ENCODE measurements around the gene SHB.
"Not testable (repeated sequence)": the region's sequence is repeated elsewhere in the genome, so short reads cannot be mapped to it uniquely, and the experiment has no call there.

Gene SHB

DNA sequence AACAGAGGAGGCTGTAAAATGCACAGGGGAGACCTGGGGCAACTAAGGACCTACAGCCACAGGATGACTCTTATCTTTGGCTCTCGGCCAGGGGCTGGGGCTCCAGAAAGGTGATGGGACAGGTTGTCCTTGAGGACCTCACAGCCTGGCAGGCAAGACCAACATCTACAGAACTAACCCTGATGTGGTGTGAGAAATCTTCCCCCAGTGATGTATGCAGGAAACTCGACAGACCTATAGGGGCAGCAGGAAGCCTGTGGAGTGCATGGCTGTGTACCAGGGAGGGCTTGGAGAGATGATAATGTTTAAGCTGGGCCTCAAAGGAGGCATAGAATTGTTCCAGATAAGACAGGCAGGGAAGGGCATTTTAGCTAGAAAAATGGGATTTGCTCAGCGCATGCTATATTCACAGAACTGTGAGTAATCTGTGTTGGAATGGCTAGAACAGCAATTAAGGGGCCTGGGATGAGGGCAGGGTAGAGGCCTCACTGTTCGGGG, 96.6 kb downstream of the SHB start:
- in situ Hi-C loops (cut with MboI; ENCODE audit: low sequenced_read_pairs) = no loop called here

DNA sequence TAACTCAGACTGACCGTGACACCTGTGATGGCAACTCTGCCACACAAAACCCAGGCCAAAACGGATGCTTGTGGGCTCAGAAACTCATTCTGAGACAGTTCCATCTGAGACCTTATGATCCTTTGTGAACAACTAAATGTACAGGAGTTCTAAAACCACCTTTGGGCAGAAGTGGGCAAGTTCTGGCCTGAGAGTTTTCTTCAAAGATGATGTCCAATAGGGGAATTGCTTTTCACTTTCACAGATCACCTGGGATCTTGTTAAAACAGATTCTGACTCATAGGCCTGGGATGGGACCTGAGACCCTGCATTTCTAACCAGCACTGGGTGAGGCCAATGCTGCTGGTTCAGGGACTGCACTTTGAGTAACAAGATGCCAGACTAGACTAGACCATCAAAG, 97.3 kb downstream of the SHB start:
- in situ Hi-C loops (cut with MboI; ENCODE audit: low sequenced_read_pairs) = no loop called here

DNA sequence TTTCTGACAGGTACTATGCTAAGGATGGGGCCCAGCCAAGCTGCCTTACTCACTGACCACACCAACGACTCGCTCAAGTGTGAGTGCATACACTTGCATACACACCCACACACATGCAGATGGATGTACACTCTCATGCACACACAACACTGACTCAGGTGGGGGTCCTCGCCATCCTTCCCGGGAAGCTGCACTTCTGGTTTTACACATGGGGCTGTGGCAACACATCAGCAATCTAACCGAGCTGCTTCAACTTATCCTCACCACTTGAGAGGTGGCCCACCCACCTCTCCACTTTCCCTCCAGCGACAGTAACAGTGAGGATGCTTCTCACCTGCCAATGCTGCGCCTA, 97.9 kb downstream of the SHB start:
- in situ Hi-C loops (cut with MboI; ENCODE audit: low sequenced_read_pairs) = no loop called here

DNA sequence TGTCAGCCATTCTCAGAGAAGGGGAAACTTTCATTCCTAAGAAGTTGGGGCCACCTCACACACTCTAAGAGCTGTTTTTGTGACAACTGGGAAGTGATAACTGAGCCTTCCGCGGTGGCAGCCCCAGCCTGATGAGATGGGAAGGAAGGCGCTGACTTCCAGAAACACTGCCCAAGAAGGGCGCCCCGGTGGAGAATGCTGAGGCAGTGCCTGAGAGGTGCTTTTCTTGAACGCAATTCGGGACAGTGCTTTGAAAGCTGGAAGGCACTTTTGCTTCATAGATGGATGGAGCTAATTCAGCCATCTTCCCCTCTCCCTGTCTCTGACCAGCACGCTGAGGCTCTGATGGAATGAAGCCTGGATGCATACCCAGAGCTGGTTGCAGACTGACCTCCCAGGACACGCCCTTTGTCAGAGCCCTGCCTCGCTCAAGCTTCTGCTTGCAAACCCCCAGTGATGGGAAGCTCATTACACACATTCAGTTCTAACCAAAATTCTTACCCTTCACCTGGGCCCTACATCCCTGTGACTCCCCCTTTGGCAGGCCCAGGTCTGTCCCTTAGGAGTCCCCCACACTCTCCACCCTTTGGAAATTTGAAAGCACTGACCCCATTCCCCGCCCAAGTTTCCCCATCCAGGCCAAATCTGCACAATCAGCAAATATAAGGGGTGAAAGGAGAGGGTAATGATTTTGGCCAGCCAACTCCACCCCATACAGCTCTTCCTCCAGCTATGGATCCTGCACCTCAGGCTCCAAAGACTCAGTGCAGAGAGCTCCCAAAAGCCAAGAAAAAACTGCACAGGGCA, 98.5 kb downstream of the SHB start:
- in situ Hi-C loops (cut with MboI; ENCODE audit: low sequenced_read_pairs) = no loop called here

DNA sequence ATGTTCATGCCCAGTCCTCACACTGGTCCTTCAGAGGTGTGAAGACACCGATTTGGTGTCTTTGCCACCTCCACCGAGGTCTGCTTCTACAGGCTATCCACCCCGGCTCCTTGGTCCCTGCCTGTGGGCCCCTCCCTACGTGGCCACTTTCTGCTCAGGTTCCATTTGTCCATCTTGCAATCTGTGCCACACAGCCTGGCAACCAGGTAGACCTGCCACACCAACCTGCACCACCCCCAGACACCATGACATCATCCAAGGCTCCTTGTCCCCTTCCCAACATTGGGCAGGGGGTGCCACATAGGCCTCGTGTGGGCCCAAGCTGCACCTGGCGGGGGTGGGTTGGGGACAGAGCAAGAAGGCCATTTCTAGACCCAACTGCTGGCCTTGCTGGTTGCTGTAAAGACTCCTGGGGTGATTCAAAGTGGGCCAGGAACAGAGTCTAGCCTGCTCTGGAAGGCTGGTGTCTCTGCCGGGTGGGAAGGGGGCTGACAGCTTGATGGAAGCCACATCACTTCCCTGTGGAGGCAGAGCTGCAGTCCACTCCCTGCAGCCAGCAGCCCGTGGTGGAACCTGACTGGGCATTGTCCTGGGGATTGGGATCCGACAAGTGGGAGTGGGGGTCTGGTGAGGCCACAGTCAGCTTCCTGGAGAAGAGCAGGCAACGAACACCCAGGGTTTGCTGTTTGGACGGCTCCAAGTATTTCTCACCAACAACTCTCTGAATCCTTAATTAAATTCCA, 99.3 kb downstream of the SHB start:
- in situ Hi-C loops (cut with MboI; ENCODE audit: low sequenced_read_pairs) = no loop called here

DNA sequence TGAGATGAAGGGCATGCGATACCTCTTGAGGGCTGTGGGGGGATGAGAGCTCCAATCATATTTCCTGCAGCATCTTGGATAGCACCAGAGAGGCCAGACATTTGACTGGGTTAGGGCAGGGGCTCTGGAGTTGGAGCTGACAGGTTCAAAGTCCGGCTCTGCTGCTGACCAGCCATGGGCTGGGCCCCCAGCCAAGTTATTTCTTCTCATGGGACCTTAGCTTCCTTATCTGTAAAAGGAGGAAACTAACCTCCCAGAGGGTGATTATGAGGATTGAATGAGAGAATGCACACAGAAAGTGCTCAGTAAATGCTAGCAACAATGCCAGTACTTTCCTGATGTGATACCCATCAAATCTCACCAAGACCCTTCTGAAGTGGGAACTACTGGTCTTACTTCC, 99.9 kb downstream of the SHB start:
- in situ Hi-C loops (cut with MboI; ENCODE audit: low sequenced_read_pairs) = no loop called here

DNA sequence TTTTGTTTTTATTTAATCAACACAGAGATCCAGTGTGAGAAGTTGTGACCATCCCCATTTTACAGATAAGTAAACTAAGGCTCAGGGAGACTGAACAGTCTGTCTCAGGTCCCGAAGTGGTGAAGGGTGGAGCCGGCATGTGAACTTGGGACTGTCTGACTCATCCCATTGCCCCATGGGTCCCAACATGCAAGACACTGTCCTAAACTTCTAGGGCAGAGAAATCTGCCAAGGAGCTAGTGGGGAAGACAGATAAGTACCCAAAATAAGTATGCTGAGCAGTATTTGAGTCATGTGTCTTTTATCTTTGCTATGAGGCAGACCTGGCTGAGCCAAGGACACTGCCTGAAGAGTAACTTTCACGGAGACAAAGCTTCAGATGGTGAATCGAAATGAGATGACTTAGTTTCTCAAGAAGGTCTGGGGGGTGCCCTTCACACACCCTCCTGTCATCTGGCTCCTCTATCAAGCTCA, 100.8 kb downstream of the SHB start:
- in situ Hi-C loops (cut with MboI; ENCODE audit: low sequenced_read_pairs) = no loop called here

DNA sequence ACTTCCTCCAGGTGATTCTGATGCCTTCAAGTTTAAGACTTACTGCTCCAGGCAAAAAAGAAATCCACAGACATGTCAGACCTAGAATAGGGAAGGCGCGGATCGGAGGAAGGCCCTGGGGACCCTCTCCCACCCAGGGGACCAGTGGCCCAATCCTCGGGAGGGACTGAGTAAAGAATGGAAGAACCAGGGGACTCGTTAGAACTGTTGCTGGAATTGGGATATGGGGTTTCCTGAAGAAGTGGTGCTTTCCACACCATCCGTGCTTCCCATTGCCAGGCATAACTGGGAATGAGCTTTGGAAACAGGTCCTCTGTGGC, 101.3 kb downstream of the SHB start:
- in situ Hi-C loops (cut with MboI; ENCODE audit: low sequenced_read_pairs) = no loop called here

DNA sequence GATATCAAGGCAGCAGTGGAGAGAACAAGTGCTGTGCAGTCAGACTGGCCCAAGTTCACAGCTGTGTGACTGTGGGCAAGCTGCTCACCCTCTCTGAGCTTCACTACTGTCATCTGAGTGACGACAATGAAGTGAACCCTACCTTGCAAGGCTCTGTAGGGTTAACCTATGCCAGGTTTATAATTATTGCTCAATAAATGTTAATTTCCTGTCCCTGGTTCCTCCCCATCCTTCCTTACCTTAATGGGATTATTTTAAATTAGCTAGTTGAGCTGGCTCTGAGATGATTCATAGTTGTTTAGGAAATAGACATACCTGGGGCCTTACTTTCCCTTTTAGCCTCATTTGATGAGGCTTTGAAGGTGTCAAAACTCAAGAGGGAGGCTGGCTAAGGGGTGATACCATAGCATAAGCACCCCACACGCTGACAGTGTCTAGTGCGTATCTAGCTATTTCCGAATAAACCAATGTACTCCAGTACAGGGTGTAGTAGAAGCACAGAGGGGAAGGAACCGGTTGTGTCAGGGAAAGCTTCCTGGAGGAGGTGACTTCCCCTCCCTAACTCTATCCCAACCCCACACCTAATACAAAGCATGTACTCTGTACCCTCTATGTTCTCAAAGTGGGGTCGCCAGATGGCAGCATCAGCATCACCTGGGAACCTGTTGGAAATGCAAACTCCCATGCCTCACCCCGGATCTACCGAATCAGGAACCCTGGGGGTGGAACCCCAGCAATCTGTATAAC, 101.8 kb downstream of the SHB start:
- in situ Hi-C loops (cut with MboI; ENCODE audit: low sequenced_read_pairs) = no loop called here

DNA sequence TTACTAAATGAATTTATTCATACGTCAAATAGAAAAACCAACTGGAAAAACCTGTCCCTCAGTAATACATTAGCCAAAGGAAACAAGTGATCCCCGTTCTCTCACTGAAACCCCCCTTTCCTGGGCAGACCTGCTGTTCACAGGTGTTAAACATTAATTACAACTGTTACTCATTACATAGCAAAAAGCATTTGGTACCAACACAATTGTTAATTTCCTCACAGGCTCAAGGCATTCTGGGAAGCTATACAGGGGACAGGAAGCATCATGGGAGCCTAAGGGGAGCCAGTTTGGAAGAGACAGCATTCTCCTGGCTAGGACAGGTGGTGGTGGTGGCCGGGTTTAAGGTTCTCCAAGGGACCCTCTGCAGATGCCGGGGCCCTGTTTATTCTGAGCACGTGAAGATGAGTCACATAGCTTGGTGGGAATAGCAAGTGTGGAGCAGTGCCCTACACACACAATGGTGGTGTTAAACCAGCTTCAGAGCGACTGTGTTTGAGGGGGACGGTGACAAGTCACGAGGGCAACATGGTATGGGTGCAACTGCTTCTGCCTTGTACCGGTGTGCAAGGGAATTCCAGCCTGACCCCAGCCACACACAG, 102.5 kb downstream of the SHB start:
- in situ Hi-C loops (cut with MboI; ENCODE audit: low sequenced_read_pairs) = no loop called here

DNA sequence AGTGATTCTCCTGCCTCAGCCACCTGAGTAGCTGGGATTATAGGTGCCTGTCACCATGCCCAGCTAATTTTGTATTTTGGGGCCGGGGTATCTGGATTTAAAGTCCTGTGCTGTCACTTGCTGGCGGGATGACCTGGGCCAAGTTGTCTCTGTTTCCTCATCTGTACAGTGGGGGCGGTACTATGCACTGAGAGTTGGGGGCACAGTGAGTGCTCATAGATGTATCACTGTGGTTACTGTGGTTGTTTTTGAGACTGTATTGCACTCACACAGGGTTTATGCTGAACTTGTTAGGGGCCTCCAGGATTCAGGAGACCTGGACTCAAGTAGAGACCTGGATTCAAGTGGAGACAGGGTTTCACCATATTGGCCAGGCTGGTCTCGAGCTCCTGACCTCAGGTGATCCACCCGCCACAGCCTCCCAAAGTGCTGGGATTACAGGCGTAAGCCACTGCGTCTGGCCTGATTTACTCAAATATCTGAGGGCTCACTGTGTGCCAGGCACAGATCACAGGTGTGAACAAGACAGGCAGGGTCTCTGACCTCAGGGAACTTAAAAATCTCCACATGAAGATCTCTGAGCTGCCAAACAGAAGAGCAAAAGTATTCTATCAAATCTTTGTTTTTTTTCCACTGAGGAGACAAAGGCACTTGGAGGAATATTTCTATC, 103.2 kb downstream of the SHB start:
- in situ Hi-C loops (cut with MboI; ENCODE audit: low sequenced_read_pairs) = not testable (repeated sequence)

DNA sequence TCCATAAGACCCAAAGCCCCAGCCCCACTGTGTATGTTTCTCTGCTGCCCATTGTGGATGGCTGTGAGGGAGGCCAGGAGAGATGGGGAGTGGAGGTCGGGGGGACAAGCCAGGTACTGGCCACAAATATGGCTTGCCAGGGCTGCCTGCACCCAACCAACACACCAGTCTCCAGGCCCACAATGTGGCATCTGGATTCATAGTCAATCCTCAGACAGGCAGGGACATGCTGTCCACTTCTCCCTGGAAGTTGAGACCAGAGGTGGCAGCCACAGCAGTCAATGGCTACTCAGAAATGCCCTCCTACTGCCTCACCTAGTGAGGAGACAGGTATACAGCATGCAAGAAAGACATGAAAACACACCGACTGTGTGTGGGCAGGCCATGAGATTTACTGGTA, 103.9 kb downstream of the SHB start:
- in situ Hi-C loops (cut with MboI; ENCODE audit: low sequenced_read_pairs) = no loop called here

DNA sequence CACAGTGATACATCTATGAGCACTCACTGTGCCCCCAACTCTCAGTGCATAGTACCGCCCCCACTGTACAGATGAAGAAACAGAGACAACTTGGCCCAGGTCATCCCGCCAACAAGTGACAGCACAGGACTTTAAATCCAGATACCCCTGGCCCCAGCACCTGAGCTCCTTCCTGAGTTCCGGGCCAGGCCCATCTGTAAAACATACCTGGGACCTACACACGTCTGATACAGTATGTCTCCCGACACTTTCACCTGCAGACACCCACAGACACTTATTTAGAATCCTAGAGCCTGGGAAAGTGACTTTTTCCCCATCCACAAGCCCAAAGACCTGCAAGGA, 104.3 kb downstream of the SHB start:
- in situ Hi-C loops (cut with MboI; ENCODE audit: low sequenced_read_pairs) = no loop called here

DNA sequence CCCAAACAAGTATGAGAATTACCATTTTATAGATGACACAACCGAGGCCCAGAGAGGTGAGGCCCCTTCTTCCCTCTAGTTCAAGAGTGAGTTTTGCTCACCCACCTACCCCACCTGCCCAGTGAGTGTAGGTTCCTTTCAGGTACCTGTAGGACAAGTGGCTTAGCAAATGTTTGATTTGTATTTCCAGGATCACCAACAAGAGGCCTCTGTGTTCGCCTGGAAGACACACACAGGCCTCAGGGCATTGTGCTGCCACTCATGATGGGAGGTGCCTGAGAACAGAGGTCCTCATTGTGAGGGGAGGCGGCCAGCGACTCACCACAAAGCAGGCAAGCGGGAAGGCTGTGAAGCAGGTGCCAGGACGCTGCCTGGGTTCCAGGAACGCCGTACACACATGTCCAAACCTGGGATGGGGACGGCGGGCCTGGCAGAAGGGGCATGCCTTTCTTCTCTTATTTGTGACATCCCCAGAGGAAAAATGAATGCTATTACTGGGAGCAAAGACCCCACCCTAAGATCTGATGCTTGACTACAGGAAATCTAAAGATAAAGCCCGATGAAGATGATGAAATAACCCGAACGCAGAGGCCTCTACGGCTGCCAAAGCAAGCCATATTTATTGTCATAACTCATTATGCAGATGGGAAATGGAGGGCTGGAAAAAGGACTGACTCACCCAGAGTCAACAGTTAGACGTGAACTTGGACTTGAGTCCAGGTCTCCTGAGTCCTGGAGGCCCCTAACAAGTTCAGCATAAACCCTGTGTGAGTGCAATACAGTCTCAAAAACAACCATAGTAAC, 104.9 kb downstream of the SHB start:
- in situ Hi-C loops (cut with MboI; ENCODE audit: low sequenced_read_pairs) = no loop called here

DNA sequence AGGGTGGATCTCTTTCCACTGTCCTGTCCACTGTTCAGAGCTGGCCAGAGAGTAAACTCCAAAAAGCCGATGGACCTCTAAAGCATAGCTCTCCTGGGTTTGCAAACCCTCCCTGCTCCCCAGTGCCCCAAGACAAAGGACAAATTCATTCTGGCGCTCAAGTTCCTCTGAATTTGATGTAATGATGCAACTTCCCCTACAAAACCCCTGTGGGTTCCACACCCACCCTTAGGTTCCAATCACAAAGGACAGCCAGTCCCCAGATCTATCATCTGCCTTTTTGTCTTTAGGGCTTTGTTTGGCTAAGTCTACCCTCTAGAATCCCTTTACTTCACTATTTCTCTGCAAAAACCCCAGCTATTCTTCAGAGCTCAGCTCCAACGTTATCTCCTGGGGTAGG, 107.7 kb downstream of the SHB start:
- in situ Hi-C loops (cut with MboI; ENCODE audit: low sequenced_read_pairs) = no loop called here

DNA sequence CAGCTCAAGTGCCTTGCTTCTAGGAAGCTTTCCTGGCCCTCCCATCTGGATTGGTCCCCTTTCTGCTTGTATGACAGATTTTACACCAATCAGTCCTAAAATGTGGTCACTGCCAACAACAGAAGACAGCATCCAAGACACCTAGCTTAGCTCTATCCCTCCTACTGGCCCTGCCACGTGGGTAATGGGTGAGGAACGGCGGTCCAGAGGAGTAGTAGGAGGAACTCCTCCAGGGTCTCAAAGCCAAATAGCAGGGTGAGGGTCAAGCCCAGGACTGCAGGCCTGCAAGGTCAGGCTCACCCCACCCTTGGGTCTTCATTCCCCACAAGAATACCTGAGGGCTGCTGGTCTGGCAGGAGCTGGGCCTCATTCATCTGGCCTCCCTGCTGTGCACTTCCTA, 108.4 kb downstream of the SHB start:
- in situ Hi-C loops (cut with MboI; ENCODE audit: low sequenced_read_pairs) = no loop called here

DNA sequence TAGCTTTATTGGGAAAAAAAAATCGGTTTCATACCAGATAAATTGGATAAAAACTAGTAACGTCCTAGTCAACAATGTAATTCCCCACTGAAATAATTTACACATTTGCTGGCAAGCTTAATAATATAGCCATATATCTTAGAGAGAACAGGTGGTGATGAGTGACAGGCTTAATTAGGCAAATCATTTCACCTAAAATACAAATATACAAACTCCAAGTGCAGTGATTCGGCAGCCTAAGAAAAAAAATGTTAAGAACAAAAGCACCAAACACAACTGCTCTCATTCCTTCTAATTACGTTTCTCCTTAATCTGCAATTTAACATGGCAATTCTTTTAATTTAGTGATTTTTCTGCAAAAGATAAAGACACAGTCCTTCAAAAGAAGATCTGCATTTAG, 109.1 kb downstream of the SHB start:
- in situ Hi-C loops (cut with MboI; ENCODE audit: low sequenced_read_pairs) = no loop called here

DNA sequence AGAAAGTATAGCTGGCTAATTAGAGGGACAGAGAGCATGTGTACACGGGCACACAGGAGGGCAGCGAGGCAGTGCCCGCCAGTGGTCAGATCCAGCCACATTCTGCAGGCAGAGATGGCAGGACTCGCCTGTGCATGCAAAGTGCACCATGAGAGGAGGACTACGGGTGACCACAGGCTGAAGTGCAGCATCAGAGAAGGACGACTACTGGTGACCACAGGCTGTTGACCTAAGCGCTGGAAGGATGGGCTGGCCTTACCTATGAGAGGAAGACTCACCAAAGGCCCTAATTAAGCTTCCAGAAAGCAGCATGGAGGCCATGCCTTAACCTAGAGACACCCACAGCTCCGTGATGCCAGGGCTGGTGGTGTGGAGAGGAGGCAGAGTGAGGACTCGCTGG, 110.9 kb downstream of the SHB start:
- in situ Hi-C loops (cut with MboI; ENCODE audit: low sequenced_read_pairs) = no loop called here

DNA sequence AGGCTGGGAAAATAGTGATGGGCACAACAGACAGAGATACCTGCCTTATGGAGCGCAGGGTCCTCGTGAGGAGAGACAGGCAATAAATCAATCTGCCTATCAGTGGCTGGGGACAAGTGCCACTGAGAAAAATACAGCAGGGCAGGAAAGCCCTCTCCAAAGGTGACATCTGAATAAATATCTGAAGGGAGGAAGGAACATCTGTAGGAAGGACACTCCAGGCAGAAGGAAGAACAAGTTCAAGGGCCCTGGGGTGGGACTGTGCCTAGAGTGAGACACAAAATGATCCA, 111.4 kb downstream of the SHB start:
- in situ Hi-C loops (cut with MboI; ENCODE audit: low sequenced_read_pairs) = no loop called here

DNA sequence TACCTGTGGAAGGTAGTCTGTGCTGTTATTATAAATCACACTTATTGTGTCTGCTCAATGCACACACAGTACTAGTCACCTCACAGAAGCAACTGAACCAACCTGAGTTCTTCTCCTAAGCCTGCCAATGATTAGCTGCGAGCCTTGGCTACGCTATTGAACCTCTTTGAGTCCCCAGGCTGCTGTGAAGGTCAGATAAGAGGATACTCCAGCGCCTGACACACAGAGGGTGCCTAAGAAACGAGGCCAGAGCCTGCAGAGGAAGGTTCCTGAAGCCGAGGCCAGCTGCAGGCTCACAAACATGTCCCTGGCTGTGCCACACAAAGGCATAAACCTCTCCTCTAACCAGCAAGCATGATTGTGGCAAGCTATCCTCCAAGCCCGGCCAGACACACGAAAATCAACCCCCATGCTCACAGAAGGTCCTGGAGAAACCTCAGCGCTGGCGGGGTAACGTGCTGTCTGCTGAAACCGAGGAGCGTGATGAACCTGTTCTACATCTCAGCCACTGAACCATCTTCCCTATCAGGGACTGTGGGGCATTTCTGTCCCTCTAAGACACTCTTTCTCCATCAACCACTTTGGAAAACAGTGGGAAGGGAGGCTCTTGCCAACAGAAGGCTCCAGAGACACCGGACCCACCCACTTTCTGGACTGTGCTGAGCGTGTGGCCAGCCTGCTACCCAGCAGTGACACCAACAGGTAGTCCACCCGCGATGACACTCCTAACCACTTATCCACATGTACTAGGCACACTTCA, 111.9 kb downstream of the SHB start:
- in situ Hi-C loops (cut with MboI; ENCODE audit: low sequenced_read_pairs) = no loop called here

Data from HL-60/S4 treated with phorbol 12-myristate 13-acetate at 8.2 ng/mL for 4 days and 3 days (cell line).